Omental fat pad (tissue), 4 donors: ENCODE measurements around the gene TBC1D14. TPM values are rescaled to one million over a fixed set of nuclear protein-coding genes. Genes with fewer than 3 reads are reported as not detected.

Experiments used
- ATAC-seq: fragments of 150-250 bp; one replicate; pipeline ENCODE4 v1.9.1; 2016; ENCODE audit warnings: mild to moderate bottlenecking, moderate library complexity; ENCODE audit not compliant: low FRiP score
- DNase-seq: peaks from one replicate; pipeline ENCODE4 v3.0.0-alpha.2; 2019; ENCODE audit warnings: low spot score
- total RNA-seq, 4 donors: library from RNA; depleted of rRNA; stranded (reverse); fragments of >200 nt; gene quantifications; one replicate each; pipeline ENCODE4 v1.1.0, GENCODE V29; 2016
- TF ChIP-seq, protein P1 (sequence below), 3 donors: fragments of 450-650 bp; IDR thresholded peaks; one replicate each; pipeline ENCODE4 v1.5.1; 2016 to 2017; ENCODE audit warnings: antibody characterized with exemption in 3 of 3, mild to moderate bottlenecking in 3 of 3, moderate library complexity in 2 of 3

The TBC1D14 gene, protein sequence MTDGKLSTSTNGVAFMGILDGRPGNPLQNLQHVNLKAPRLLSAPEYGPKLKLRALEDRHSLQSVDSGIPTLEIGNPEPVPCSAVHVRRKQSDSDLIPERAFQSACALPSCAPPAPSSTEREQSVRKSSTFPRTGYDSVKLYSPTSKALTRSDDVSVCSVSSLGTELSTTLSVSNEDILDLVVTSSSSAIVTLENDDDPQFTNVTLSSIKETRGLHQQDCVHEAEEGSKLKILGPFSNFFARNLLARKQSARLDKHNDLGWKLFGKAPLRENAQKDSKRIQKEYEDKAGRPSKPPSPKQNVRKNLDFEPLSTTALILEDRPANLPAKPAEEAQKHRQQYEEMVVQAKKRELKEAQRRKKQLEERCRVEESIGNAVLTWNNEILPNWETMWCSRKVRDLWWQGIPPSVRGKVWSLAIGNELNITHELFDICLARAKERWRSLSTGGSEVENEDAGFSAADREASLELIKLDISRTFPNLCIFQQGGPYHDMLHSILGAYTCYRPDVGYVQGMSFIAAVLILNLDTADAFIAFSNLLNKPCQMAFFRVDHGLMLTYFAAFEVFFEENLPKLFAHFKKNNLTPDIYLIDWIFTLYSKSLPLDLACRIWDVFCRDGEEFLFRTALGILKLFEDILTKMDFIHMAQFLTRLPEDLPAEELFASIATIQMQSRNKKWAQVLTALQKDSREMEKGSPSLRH
- total RNA-seq = 10 to 100 TPM; 38.0 to 58.2 (median 56.8) TPM

DNA sequence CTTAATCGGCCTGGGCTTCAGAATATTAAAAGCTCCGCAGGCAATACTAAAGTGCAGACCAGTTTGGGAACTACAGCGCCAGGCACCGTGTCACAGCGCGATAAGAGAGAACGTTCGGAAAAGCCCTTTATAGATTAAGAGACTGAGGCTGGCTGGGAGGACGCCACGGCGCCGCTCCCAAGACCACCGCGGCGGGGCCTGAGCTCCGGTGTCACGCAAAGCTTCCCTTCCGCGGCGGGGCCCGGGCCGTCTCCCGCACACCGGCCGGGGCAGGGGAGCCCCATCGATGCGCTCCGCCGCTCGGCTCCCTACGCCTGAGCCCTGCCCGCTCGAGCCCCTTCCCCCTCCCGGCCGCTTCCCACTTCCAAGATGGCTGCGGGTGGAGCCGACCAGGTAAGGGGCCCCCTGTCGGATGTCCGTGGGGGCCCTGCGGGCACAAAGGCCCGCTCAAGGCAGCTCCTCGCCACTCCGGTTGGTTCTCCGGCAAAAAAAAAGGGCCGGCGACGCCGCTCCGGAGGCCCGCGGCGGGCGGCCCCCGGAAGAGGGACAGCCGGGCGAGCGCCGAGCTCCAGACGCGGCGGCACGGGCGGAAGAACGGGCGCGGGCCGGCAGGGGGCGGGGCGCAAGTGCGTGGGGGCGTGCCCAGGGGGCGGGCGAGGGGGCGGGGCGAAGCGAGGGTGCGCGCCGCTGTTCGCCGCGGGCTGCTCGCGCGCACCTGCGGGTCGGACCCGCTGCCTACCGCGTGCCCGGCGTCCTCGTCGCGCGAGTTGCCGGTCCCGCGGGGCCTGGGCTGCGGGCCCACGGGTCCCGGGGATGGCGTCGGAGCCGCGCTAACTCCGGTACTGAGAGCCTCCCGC, at the start of gene TBC1D14:
TSS of gene TBC1D14 (plus strand) at position 714 of the 857 bp plus-strand sequence. CDS start 13,564 bp downstream, outside the sequence.
- peak; percentile 46 for DNase-seq
- TF ChIP-seq, protein P1, sequence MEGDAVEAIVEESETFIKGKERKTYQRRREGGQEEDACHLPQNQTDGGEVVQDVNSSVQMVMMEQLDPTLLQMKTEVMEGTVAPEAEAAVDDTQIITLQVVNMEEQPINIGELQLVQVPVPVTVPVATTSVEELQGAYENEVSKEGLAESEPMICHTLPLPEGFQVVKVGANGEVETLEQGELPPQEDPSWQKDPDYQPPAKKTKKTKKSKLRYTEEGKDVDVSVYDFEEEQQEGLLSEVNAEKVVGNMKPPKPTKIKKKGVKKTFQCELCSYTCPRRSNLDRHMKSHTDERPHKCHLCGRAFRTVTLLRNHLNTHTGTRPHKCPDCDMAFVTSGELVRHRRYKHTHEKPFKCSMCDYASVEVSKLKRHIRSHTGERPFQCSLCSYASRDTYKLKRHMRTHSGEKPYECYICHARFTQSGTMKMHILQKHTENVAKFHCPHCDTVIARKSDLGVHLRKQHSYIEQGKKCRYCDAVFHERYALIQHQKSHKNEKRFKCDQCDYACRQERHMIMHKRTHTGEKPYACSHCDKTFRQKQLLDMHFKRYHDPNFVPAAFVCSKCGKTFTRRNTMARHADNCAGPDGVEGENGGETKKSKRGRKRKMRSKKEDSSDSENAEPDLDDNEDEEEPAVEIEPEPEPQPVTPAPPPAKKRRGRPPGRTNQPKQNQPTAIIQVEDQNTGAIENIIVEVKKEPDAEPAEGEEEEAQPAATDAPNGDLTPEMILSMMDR (IDR thresholded peaks at IDR 0.05) = no peak
- peak; percentile 97 for ATAC-seq

DNA sequence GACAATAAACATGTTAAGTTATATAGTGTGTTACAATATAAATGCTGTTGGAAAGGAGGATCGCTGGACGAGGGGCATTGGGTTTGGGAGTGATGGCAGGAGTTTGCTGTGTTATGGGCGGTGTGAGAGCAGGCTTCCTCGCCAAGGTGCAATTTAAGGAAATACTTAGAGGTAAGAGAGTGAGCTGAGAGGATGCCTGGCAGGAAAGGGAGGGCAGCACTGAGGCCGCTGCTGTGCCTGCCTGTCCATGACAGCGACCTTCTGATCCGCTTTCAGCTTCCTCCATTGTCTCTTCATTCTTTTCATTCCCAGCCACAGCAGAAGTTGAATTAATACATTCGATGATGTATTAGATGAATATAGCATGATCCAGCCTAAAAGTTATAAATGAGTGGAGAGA, 41.2 kb upstream of the TBC1D14 start:
- DNase-seq = no peak
- ATAC-seq = no peak
- TF ChIP-seq, protein P1 (IDR thresholded peaks at IDR 0.05) = no peak

DNA sequence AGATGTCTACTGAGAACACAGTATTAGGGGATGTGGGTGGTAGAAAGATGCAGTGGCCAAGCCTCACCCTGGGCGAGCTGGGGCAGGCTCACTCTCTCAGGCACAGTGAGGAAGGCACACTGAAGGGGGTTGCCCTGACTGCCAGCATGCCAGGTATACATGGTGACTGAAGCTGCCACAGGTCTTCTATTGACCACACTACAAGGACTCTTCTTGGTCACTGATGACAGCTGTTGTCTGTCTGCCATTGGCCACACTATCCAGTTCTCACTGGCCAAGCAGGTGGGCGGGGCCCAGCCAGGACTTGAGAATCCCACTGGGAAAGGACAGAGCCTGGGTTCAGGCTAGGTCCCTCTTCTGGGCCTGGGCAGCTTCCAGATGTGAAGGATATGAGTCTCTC, 39.7 kb upstream of the TBC1D14 start:
- TF ChIP-seq, protein P1 (IDR thresholded peaks at IDR 0.05) = no peak
- ATAC-seq (no peak), DNase-seq (no peak)

DNA sequence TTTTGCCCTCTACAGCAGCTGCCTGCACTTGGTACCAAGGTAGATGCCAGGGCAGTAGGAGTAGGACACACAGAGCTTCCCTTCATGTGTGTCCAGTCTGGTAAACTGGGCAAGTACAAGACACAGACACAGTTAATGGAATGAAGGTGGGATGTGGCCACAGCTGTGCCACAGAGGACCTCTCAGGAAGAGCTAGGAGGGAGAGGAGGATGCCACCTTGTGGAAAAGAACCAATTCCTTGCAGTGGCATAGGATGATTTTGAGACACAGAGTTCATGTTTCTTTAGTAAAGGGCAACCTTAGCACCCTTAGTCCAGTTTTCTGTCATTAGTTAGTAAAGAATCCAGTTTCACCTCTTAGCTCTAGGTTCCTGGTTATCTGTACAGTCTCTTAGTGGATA, 36.3 kb upstream of the TBC1D14 start:
- ATAC-seq (no peak), DNase-seq (no peak)
- TF ChIP-seq, protein P1 (IDR thresholded peaks at IDR 0.05) = no peak

DNA sequence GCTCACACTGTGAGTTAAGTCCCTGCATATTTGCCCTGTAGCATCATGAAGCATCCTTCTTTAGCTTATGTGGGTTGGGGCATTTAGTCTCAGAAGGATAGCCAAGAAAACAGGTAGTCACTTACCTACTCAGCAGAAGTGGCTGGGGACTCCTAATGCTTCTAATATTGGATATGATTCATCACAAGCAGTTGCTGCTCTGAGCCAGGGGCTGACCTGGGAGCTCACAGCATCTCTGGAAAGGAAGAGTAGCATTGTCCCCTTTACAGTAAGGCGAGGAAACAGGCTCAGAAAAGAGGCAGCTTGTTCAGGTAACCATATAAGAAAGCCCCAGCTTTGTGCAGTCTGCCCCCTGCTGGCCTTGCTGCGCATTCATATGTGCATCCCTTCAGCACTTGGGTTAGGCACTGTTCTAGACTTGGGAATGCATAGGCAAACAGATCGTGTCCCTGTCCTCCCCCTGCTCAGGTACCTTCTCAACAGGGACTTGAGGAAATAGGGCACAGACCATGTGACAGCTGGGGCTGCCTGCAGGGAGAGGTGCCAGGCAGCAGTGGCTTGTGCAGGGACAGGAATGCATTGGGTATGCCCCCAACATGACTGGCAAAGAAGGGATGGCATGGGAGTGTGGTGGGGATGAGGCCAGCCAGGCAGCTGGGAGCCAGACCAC, 35.7 kb upstream of the TBC1D14 start:
- TF ChIP-seq, protein P1 (IDR thresholded peaks at IDR 0.05) = peak in 1 of 3 donors; percentile 39
- peak; percentile 34 for ATAC-seq
- peak; percentile 67 for DNase-seq

DNA sequence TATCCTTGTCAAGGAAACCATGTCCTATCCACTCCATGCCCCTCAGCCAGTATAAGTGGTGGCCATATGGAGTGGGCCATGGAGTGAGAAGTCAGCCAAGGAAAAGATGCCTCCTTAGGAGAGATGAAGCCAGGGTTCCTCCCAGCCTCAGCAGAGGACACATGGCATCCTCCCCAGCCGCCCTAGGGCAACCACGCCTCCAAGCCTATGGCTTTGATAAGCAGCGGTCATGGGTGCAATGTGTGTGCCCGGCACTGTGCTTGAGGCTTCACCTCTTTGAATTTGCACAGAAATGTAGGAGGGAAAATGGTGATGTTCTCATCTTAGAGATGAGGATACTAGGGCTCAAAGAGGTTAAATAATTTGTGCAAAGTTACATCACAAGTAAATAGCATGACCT, 34.6 kb upstream of the TBC1D14 start:
- TF ChIP-seq, protein P1 (IDR thresholded peaks at IDR 0.05) = no peak
- no peak for DNase-seq
- no peak for ATAC-seq
